A673 (cell line): Measurements from ENCODE around the gene SPPL3. TPM values are rescaled to one million over a fixed set of nuclear protein-coding genes. Genes with fewer than 3 reads are reported as not detected.
A peak's percentile ranks its signal among the peaks of the same experiment; 100 is the strongest.

ENCODE experiments used
- BruUV-seq: library from RNA; stranded (reverse); fragments of 400-500 nt; replicated peaks from 2 replicates; lab custom pipeline; 2021; lab: Mats Ljungman, UMichigan
- CTCF ChIA-PET: fragments of 300-600 bp; sonication (Branson Sonifier 250); formaldehyde crosslinking; loops from one replicate; lab custom pipeline; 2022; ENCODE audit warnings: antibody characterized with exemption; lab: Charles Lee
- POLR2A ChIA-PET: fragments of 300-600 bp; sonication (Branson Sonifier 250); formaldehyde crosslinking; loops from one replicate; lab custom pipeline; 2022; ENCODE audit warnings: antibody characterized with exemption; ENCODE audit not compliant: low non-redundant PET; lab: Charles Lee
- DNase-seq: peaks from one replicate; pipeline ENCODE4 v3.0.0-alpha.2; 2015; ENCODE audit warnings: low spot score
- H3K27ac ChIP-seq: fragments of 200-600 bp; sonication (generic); 2 replicates; pipeline ENCODE4 v1.5.1; 2016; ENCODE audit warnings: mixed run types, low read depth, mild to moderate bottlenecking, mixed read lengths, antibody characterized with exemption, low read length; ENCODE audit not compliant: poor library complexity, severe bottlenecking
- H3K27me3 ChIP-seq: fragments of 200-600 bp; sonication (generic); replicated peaks from 2 replicates; pipeline ENCODE4 v1.6.1; 2017; ENCODE audit warnings: mixed run types, low read depth, mild to moderate bottlenecking, mixed read lengths, antibody characterized with exemption, low read length; ENCODE audit not compliant: insufficient read depth, poor library complexity
- H3K36me3 ChIP-seq: fragments of 200-600 bp; sonication (generic); 2 replicates; pipeline ENCODE4 v1.6.1; 2016; ENCODE audit warnings: mixed run types, mild to moderate bottlenecking, mixed read lengths, antibody characterized with exemption, low read length; ENCODE audit not compliant: insufficient read depth, poor library complexity, severe bottlenecking
- H3K4me1 ChIP-seq: fragments of 200-600 bp; sonication (generic); 2 replicates; pipeline ENCODE4 v1.6.1; 2017; ENCODE audit warnings: mixed run types, mild to moderate bottlenecking, mixed read lengths, antibody characterized with exemption, low read length; ENCODE audit not compliant: insufficient read depth, poor library complexity, severe bottlenecking
- H3K4me3 ChIP-seq: fragments of 200-600 bp; sonication (generic); 2 replicates; pipeline ENCODE4 v1.5.1; 2016; ENCODE audit warnings: low read depth, mixed run types, mild to moderate bottlenecking, mixed read lengths, low read length; ENCODE audit not compliant: poor library complexity, severe bottlenecking
- H3K9me3 ChIP-seq: fragments of 200-600 bp; sonication (generic); 2 replicates; pipeline ENCODE4 v1.6.1; 2016; ENCODE audit warnings: mixed run types, low read depth, mild to moderate bottlenecking, mixed read lengths, antibody characterized with exemption, low read length; ENCODE audit not compliant: poor library complexity, severe bottlenecking
- CTCF ChIP-seq: fragments of 300-800, 200-600 bp; sonication (generic); conservative IDR thresholded peaks from 2 replicates; pipeline ENCODE4 v1.5.1; 2017; ENCODE audit warnings: low read depth, mild to moderate bottlenecking, antibody characterized with exemption, low read length, moderate library complexity, mixed read lengths
- EZH2 ChIP-seq: fragments of 200-600 bp; sonication (generic); IDR thresholded peaks from 2 replicates; pipeline ENCODE4 v1.6.1; 2017; ENCODE audit warnings: borderline replicate concordance, low read depth, mild to moderate bottlenecking, mixed read lengths, antibody characterized with exemption, low read length; ENCODE audit not compliant: poor library complexity, severe bottlenecking
- intact Hi-C: fragments of 100-400 bp; cut with micrococcal nuclease; formaldehyde crosslinking; loops from one replicate; pipeline ENCODE4 v1.10.0; 2022; ENCODE audit not compliant: unreplicated experiment
- total RNA-seq: library from RNA; stranded (reverse); gene quantifications from 2 replicates; pipeline ENCODE4 v1.2.3, GENCODE V29; 2021

The SPPL3 gene
- total RNA-seq, 1 experiment from 2014 or later: 46.9 TPM

GRCh38 chr12:120718055-120718454 lies 186.1 kb downstream of the SPPL3 start:
- CTCF ChIA-PET: interaction anchor here (0.6 kb wide), 1 partner anchor 9 kb away, joined by 3 read pairs; no protein-coding TSS in a partner anchor
- no TSS peak for BruUV-seq
- H3K36me3 ChIP-seq: peaks cover 89% of the 10 kb centered on the region

GRCh38 chr12:120713861-120714482 lies 190.2 kb downstream of the SPPL3 start:
- POLR2A ChIA-PET: no interaction called here
- peak; percentile 89 for DNase-seq
- no TSS peak for BruUV-seq
- H3K9me3 ChIP-seq: no peaks in the 10 kb centered on the region
- H3K27me3 ChIP-seq: no peaks in the 10 kb centered on the region
- no peak overlapping the region for H3K27ac ChIP-seq
- CTCF ChIA-PET: interaction anchor here (0.6 kb wide), 1 partner anchor 351 kb away, joined by 3 read pairs; no protein-coding TSS in a partner anchor
- intact Hi-C loops: loop anchor here (1.0 to 5.0 kb wide), 3 partner anchors 67 to 387 kb away; partner anchors contain the start of gene PLA2G1B
- H3K4me1 ChIP-seq: peaks cover 5% of the 10 kb centered on the region
- H3K36me3 ChIP-seq: peaks cover 55% of the 10 kb centered on the region
- no peak overlapping the region for H3K4me3 ChIP-seq
- TF ChIP-seq CTCF (peak; percentile 89), EZH2 (no peak)

More at GRCh38 chr12:120718055-120718454, 186.1 kb downstream of the SPPL3 start:
- POLR2A ChIA-PET: no interaction called here
- Histone ChIP-seq H3K27ac (no peak overlapping the region), H3K4me1 (no peaks in the 10 kb centered on the region), H3K4me3 (no peak overlapping the region), H3K27me3 (no peaks in the 10 kb centered on the region), H3K9me3 (no peaks in the 10 kb centered on the region)
- intact Hi-C loops: no loop called here
- no peak for DNase-seq
- TF ChIP-seq EZH2: no peak
- no peak for TF ChIP-seq CTCF

GRCh38 chr12:120712610-120713009 lies 191.5 kb downstream of the SPPL3 start:
- Histone ChIP-seq H3K27ac (peak overlapping the region; percentile 29), H3K9me3 (no peaks in the 10 kb centered on the region), H3K4me1 (peaks cover 5% of the 10 kb centered on the region), H3K27me3 (no peaks in the 10 kb centered on the region), H3K4me3 (no peak overlapping the region), H3K36me3 (peaks cover 42% of the 10 kb centered on the region)
- CTCF ChIA-PET: no interaction called here
- POLR2A ChIA-PET: no interaction called here
- no TSS peak for BruUV-seq
- intact Hi-C loops: loop anchor here (2.0 to 5.0 kb wide), 2 partner anchors 66 to 385 kb away; partner anchors contain the start of gene PLA2G1B
- TF ChIP-seq EZH2 (no peak), CTCF (no peak)
- DNase-seq: no peak

Other genes with a start within 250 kb of the SPPL3 start
- 145 and 176 TPM in 2 replicates for gene MLEC, start 217.2 kb downstream of the SPPL3 start, total RNA-seq
- gene UNC119B, start 193.9 kb downstream of the SPPL3 start, total RNA-seq: 48.0 and 50.4 TPM in 2 replicates
- gene ACADS, start 178.5 kb downstream of the SPPL3 start, total RNA-seq: 3.4 and 5.7 TPM in 2 replicates
- not detected in 2 replicates for gene HNF1A, start 74.2 kb upstream of the SPPL3 start, total RNA-seq
- 25.5 and 28.4 TPM in 2 replicates for gene C12orf43, start 112.1 kb upstream of the SPPL3 start, total RNA-seq
- gene OASL, start 134.9 kb upstream of the SPPL3 start, total RNA-seq: 0.70 and 0.73 TPM in 2 replicates
- gene P2RX7, start 228.5 kb upstream of the SPPL3 start, total RNA-seq: 0.17 and 0.42 TPM in 2 replicates